GM12875 (cell line): Measurements from ENCODE around the gene IL32.
A peak's percentile ranks its signal among the peaks of the same experiment; 100 is the strongest.

Source experiments
- H3K4me3 ChIP-seq: one replicate; pipeline ENCODE4 v1.5.1; 2011; ENCODE audit warnings: low read depth, low read length, control low read depth
- TF ChIP-seq, protein P1 (sequence below): IDR thresholded peaks from 2 replicates; pipeline ENCODE4 v1.5.1; 2011; ENCODE audit warnings: low read depth, mild to moderate bottlenecking, control low read depth, inconsistent platforms, low read length, moderate library complexity, borderline replicate concordance; ENCODE audit not compliant: insufficient read depth

The IL32 gene

DNA sequence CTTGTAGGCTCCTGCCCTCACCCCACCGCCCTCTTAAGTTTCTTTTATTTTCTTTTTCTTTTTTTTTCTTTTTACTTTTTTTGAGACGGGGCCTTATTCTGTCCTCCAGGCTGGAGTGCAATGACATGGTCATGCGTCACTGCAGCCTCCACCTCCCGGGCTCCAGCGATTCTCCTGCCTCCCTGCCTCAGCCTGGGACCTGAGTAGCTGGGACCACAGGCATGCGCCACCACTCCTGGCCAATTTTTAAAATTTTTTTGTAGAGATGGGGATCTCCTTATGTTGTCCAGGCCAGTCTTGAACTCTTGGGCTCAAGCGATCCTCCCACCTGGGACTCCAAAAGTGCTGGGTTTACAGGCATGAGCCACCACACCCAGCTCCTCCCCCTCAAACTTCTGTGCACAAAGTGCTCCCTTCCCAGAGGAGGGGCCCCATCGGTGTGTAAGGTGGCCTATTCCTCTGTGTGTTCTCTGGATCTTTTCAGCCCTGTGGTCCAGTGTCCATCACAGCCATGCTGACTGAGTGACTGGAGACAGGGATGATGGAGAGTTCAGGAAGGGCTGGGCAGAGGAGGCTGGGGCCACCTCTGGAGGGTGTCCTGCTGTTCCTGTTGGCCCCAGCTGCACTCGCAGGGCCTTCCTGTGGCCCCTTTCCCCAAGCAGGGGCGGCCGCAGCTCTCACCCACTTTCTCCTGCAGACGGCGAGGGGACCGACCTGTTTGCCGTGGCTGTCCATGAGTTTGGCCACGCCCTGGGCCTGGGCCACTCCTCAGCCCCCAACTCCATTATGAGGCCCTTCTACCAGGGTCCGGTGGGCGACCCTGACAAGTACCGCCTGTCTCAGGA lies 8.9 kb upstream of the IL32 start:
- no peak overlapping the region for H3K4me3 ChIP-seq
- TF ChIP-seq, protein P1, sequence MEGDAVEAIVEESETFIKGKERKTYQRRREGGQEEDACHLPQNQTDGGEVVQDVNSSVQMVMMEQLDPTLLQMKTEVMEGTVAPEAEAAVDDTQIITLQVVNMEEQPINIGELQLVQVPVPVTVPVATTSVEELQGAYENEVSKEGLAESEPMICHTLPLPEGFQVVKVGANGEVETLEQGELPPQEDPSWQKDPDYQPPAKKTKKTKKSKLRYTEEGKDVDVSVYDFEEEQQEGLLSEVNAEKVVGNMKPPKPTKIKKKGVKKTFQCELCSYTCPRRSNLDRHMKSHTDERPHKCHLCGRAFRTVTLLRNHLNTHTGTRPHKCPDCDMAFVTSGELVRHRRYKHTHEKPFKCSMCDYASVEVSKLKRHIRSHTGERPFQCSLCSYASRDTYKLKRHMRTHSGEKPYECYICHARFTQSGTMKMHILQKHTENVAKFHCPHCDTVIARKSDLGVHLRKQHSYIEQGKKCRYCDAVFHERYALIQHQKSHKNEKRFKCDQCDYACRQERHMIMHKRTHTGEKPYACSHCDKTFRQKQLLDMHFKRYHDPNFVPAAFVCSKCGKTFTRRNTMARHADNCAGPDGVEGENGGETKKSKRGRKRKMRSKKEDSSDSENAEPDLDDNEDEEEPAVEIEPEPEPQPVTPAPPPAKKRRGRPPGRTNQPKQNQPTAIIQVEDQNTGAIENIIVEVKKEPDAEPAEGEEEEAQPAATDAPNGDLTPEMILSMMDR, result no peak

DNA sequence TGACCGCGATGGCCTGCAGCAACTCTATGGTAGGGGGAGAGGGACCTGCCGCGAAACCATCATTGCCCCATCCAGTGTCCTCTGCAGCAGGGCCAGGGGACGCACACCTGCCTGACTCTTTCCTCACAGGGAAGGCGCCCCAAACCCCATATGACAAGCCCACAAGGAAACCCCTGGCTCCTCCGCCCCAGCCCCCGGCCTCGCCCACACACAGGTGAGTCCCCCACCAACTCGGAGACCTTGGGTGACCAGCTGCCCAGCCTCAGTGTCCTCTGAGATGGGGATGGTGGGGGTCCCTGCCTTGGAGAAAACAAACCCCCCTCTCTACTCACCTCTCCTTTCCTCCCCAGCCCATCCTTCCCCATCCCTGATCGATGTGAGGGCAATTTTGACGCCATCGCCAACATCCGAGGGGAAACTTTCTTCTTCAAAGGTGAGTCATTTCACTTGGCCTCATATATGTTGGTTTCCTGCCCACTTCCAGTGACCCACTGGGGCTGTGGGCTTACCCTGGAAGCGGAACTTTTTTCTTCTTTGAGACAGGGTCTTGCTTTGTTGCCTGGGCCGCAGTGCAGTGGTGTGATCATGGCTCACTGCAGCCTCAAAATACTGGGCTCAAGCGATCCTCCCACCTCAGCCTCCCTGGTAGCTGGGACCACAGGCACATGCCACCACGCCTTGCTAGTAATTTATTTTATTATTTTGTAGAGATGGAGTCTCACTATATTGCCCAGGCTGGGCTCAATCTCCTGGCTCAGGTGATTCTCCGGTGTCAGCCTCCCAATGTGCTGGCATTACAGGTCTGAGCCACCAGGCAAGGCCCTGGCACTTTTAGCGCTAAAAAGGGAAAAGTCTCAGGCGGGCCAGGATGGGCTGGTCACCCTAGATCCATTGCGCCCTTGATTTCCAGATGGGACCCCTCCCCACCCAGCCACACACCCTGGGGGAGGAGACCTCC lies 8.0 kb upstream of the IL32 start:
- no peak overlapping the region for H3K4me3 ChIP-seq
- TF ChIP-seq, protein P1, result no peak

DNA sequence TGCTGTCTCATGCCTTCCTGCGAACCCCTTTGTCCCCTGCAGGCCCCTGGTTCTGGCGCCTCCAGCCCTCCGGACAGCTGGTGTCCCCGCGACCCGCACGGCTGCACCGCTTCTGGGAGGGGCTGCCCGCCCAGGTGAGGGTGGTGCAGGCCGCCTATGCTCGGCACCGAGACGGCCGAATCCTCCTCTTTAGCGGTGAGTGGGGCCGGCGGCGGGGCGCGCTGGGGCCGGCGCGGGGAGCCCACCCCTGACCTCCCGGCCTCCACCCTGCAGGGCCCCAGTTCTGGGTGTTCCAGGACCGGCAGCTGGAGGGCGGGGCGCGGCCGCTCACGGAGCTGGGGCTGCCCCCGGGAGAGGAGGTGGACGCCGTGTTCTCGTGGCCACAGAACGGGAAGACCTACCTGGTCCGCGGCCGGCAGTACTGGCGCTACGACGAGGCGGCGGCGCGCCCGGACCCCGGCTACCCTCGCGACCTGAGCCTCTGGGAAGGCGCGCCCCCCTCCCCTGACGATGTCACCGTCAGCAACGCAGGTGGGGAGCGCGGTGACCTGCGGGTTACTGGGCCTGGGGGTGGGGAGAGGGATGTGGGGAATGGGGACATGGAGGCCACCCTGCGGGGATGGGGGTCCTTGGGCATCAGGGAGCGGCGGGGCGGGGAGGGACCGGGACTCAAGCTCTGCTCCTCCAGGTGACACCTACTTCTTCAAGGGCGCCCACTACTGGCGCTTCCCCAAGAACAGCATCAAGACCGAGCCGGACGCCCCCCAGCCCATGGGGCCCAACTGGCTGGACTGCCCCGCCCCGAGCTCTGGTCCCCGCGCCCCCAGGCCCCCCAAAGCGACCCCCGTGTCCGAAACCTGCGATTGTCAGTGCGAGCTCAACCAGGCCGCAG lies 7.1 kb upstream of the IL32 start:
- TF ChIP-seq, protein P1, result peak; percentile 57
- peak overlapping the region; percentile 96 for H3K4me3 ChIP-seq

DNA sequence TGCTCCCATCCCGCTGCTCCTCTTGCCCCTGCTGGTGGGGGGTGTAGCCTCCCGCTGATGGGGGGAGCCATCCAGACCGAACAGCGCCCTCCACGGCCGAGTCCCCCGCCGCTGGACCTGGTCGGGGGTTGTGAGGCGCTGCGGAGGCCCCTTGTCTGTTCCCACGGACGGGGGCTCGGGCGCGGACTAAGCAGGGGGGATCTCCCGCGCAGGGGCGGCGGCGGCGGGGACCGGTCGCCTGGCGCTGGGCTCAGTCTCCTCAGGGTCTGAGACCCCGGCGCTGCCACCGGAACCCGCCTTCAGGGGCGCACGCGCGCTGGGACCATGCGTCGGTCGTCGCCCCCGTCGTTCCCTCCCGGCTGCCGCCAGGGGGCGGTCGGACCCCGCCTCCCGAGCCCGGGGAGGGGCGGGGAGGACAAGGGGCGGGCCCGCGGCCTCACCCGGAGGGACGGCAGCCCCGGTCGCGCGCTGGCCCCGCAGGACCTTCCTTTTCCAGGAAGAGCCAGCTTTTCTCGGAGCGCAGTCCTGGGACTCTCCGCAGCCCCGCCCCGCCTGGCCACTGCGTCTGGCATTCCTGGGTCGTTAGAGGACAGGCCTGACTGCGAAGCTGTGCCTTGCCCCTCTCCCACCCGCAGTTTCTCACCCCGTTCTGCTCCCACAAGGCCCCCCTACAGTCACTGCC lies 6.3 kb upstream of the IL32 start:
- peak overlapping the region; percentile 96 for H3K4me3 ChIP-seq
- TF ChIP-seq, protein P1, result peak; percentile 93

DNA sequence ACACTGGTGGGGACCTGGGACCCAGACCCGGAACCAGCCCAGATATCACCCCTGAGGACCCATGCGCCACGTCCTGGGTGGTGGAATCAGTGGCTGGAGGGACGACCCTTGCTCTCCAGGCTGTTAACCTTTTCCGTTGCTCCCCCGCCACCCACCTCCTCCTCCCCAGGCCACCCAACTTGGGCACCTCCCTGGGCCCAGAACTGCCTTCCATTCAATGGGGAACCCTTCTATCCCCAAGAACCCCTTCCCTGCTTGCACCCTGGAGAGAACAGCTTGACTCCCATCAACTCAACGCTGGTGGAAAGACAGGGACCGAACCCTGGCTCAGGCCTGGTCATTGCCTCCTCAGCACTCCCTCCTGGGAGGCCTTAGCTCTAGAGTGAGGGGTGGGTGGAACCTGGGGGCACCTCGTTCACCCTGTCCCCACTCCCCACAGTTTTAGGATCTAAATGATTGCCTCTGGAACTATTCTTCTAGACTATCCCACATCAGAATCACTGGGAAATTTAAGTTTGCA lies 5.7 kb upstream of the IL32 start:
- peak overlapping the region; percentile 96 for H3K4me3 ChIP-seq
- TF ChIP-seq, protein P1, result no peak
